Activated T-helper 1 cell treated with anti-CD3 and anti-CD28 coated beads, Interleukin-12 subunit alpha, Interleukin-12 subunit beta, Interleukin-2, Interleukin-4 antibody, amounts not matched to agents 30 ng/mL and 10 ng/mL and 1 ng/mL, durations not matched to agents 14 hours and 24 hours and 36 hours (primary cell): Measurements from ENCODE around the gene VPS29. TPM values are rescaled to one million over a fixed set of nuclear protein-coding genes. Genes with fewer than 3 reads are reported as not detected.
"Not testable (repeated sequence)": the region's sequence is repeated elsewhere in the genome, so short reads cannot be mapped to it uniquely, and the experiment has no call there.

Source experiments
- DNase-seq: peaks from one replicate; pipeline ENCODE4 v3.0.0; 2021; ENCODE audit warnings: low spot score
- H3K27ac Mint-ChIP-seq: one replicate; pipeline ENCODE4 v1.8.0; 2021; ENCODE audit warnings: mild to moderate bottlenecking, mixed read lengths
- H3K27me3 Mint-ChIP-seq: one replicate; pipeline ENCODE4 v1.8.0; 2022; ENCODE audit warnings: mild to moderate bottlenecking, moderate library complexity, mixed read lengths; ENCODE audit not compliant: insufficient read depth
- H3K36me3 Mint-ChIP-seq: one replicate; pipeline ENCODE4 v1.8.0; 2021; ENCODE audit warnings: low read depth, mixed read lengths
- H3K4me1 Mint-ChIP-seq: one replicate; pipeline ENCODE4 v1.8.0; 2021; ENCODE audit warnings: low read depth, mixed read lengths
- H3K4me3 Mint-ChIP-seq: one replicate; pipeline ENCODE4 v1.8.0; 2021; ENCODE audit warnings: mild to moderate bottlenecking, moderate library complexity, mixed read lengths
- H3K9me3 Mint-ChIP-seq: one replicate; pipeline ENCODE4 v1.8.0; 2021; ENCODE audit warnings: mixed read lengths
- intact Hi-C: fragments of 100-400 bp; cut with micrococcal nuclease; formaldehyde crosslinking; loops from one replicate; pipeline ENCODE4 v1.15.1; 2024
- total RNA-seq: library from RNA; stranded (reverse); gene quantifications from 2 replicates; pipeline ENCODE4 v1.2.3, GENCODE V29; 2022

Gene VPS29
- total RNA-seq, 1 donor from 2014 or later: 109 TPM

DNA sequence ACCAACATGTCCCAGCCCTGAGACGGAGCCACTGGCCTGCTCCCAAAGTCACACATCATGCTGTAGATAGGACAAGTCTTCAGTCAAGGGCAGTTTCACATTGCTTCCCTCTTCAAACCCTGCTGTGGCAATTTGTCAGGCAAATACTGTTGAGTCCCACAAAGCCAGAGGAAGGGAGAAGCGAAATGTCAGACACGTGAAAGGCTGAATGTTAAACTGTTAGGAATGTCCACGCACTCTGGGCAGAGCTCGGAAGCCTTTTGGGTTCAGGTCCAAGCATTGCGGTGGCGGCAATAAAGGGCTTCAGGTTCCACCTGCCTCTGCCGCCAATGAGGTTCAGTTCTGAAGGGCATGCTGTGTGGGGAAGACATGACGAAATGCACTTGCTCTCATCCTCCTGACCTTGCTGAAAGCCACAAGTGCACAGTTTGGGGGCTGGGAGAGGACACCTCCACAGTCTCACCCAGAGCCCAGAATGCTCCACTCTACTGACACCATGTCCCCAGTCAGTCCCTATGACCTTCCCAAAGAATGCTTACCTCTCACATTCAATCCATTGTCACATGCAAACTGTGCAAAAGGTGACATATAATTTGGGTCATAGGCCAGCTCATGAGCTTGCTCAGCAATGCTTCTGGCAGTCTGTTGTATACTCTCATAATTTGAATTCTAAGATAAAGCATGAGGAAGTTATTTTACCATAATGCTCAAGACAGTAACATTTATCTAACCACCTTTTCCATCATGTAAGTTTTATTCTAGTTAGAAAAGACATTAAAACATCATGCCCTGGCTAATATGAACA lies 35.9 kb upstream of the VPS29 start:
- H3K4me3 Mint-ChIP-seq: no peak overlapping the region
- H3K4me1 Mint-ChIP-seq: peaks cover 36% of the 10 kb centered on the region
- no peak for DNase-seq
- H3K27me3 Mint-ChIP-seq: no peaks in the 10 kb centered on the region
- intact Hi-C loops: no loop called here
- H3K36me3 Mint-ChIP-seq: peaks cover 48% of the 10 kb centered on the region
- no peaks in the 10 kb centered on the region for H3K9me3 Mint-ChIP-seq
- peak overlapping the region; percentile 29 for H3K27ac Mint-ChIP-seq

DNA sequence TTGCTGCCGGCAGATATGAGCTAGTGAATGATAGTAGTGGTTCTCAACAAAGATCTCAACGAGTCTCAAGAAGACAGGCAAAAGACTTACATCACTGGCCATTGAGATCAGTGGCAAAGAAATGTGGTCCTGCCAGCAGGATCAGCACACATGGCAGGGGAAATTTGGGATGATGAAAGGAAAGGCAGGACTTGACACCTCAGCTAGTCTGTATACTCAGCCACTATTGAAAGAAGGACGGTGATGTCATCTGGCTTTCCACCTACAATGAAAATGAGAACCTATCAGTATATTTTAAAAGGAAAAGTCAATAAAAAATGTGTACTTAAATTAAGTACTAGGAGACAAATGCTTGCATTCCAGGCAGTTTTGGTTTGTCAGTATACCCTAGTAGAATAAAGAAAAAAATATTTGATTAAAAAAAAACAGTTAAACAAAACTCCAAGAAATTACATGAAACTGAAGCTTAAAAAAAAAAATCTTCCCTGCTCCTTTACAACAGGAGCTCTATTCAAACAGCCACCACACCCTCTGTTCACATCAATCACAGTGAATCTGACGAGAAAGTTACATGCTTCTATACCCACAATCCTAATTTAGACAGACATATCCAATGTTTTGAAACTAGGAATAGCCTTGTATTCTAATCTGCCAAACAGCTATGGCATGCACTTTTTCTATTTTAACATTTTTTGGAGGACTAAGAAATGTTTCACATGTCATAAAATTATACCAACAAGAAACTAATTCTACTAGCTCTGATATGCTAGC lies 35.1 kb upstream of the VPS29 start:
- no peak for DNase-seq
- intact Hi-C loops: no loop called here
- Mint-ChIP-seq H3K27me3 (no peaks in the 10 kb centered on the region), H3K27ac (no peak overlapping the region), H3K9me3 (no peaks in the 10 kb centered on the region), H3K36me3 (peaks cover 44% of the 10 kb centered on the region), H3K4me3 (no peak overlapping the region), H3K4me1 (peaks cover 37% of the 10 kb centered on the region)

DNA sequence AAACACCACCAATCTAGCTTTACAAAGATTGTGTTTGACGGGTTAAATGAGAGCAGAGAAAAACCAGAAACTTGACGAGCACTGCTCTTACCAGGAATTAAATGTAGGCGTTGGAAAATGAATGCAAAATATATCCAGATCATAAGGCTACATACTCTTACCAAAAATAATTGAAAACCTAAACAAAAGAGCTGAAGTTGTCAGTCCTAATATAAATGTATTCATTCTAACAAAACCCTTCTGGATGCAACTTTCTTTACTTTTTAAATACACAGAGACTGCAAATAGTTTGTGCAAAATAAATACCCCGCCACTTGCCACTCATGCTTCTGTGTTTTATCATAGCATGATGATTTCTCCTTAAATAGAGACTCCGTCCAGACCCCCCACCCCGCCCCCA lies 32.9 kb upstream of the VPS29 start:
- no peaks in the 10 kb centered on the region for H3K9me3 Mint-ChIP-seq
- intact Hi-C loops: no loop called here
- H3K27ac Mint-ChIP-seq: no peak overlapping the region
- H3K4me3 Mint-ChIP-seq: no peak overlapping the region
- H3K27me3 Mint-ChIP-seq: no peaks in the 10 kb centered on the region
- H3K4me1 Mint-ChIP-seq: peaks cover 44% of the 10 kb centered on the region
- peaks cover 56% of the 10 kb centered on the region for H3K36me3 Mint-ChIP-seq
- no peak for DNase-seq

GRCh38 chr12:110533607-110534006 lies 31.7 kb upstream of the VPS29 start:
- intact Hi-C loops: no loop called here
- H3K4me3 Mint-ChIP-seq: no peak overlapping the region
- no peak for DNase-seq
- peaks cover 51% of the 10 kb centered on the region for H3K36me3 Mint-ChIP-seq
- H3K27ac Mint-ChIP-seq: no peak overlapping the region
- no peaks in the 10 kb centered on the region for H3K27me3 Mint-ChIP-seq
- H3K4me1 Mint-ChIP-seq: peaks cover 33% of the 10 kb centered on the region
- no peaks in the 10 kb centered on the region for H3K9me3 Mint-ChIP-seq

DNA sequence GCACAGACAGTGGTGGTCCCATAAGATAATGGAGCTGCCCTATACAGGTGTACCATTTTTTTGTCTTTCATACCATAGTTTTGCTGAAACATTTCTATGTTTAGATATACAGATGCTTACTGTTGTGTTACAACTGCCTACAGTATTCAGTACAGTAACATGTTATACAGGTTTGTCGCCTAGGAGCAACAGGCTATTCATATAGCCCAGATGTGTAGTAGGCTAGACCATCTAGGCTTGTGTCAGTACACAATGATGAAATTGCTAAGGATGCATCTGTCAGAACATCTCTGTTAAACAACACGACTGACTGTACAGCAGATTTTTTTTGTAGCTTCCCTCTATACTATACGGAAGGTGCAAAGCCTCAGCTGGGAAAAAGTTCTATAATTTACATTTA lies 30.7 kb upstream of the VPS29 start:
- DNase-seq: no peak
- peaks cover 31% of the 10 kb centered on the region for H3K4me1 Mint-ChIP-seq
- H3K9me3 Mint-ChIP-seq: no peaks in the 10 kb centered on the region
- H3K27ac Mint-ChIP-seq: no peak overlapping the region
- H3K36me3 Mint-ChIP-seq: peaks cover 52% of the 10 kb centered on the region
- no peak overlapping the region for H3K4me3 Mint-ChIP-seq
- intact Hi-C loops: loop anchor here (1.0 kb wide), 1 partner anchor 46 kb away; no protein-coding TSS in a partner anchor
- H3K27me3 Mint-ChIP-seq: no peaks in the 10 kb centered on the region

DNA sequence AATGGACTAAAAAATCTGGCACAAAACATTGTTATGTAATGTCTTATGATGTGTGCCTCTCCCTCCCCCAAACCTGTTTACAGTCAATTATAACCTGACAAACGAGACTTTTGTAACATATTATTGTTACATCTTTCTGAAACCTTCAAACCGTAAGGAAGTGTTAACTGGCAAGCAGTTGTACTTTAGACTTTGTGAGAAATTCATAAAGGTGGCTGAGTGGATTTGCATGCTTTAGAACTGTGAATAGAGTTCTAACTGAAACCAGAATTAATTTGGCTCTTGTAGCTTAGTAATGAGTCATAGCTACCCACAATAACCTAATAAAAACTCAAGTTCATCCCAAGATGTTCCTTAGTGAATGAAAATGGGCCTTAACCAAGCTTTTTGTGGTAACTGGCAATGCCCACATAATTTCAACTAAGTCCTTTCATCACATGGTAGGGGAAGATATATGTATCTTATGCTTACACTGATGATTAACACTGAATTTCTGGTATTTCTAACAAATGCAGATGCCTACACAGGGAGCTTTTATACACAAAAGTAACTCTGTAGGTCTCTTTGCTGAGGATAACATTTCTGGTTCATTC lies 29.9 kb upstream of the VPS29 start:
- Mint-ChIP-seq H3K36me3 (peaks cover 51% of the 10 kb centered on the region), H3K4me1 (peaks cover 30% of the 10 kb centered on the region), H3K27me3 (no peaks in the 10 kb centered on the region), H3K4me3 (no peak overlapping the region), H3K27ac (peak overlapping the region; percentile 51), H3K9me3 (no peaks in the 10 kb centered on the region)
- intact Hi-C loops: loop anchor here (1.0 kb wide), 1 partner anchor 46 kb away; no protein-coding TSS in a partner anchor
- no peak for DNase-seq

DNA sequence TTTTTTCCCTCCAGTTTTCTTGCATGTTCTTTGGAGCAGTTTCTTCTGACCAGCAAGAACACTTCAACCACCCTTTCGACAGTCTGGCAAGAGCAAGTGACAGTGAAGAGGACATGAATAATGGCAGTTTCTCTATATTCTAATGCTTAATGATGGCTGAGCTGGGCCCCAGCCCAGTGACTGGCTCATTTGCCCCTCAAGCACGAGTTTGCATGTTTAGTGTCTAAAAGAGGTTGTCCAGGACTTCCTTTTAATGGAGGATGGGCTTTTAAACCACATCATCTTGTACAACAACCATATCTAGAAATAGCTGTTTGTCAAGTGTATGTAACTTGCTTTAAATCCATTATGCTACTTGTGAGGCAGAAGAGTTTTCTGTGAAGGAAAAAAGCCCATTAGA lies 28.6 kb upstream of the VPS29 start:
- no peak for DNase-seq
- H3K36me3 Mint-ChIP-seq: peaks cover 44% of the 10 kb centered on the region
- H3K4me3 Mint-ChIP-seq: no peak overlapping the region
- H3K27ac Mint-ChIP-seq: no peak overlapping the region
- no peaks in the 10 kb centered on the region for H3K9me3 Mint-ChIP-seq
- H3K27me3 Mint-ChIP-seq: no peaks in the 10 kb centered on the region
- H3K4me1 Mint-ChIP-seq: peaks cover 24% of the 10 kb centered on the region
- intact Hi-C loops: no loop called here

DNA sequence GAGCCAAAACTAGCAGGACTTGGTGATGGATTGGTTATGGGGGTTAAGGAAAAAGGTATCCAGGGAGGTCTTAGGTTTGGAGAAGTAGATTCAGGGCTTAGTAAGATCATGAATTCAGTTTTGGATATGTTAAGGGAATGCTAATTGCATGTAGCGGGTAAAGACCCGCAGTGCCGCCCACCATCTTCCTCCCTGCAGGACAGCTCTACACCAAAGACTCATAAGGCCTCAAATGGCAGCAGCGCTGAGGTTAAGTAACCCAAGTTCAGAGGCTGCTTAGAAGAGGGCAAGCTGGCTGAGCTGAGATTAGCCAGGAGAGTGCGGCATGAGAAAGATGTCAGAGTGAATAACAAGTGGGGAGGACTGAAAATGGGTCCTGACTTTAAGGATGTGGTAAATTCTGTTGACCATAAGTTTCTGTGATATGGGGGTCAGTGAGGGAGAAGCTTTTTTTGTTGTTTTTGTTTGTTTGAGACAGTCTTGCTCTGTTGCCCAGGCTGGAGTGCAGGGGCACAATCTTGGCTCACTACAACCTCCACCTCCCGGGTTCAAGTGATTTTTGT lies 26.4 kb upstream of the VPS29 start:
- Mint-ChIP-seq H3K4me1 (peaks cover 17% of the 10 kb centered on the region), H3K27me3 (no peaks in the 10 kb centered on the region), H3K9me3 (no peaks in the 10 kb centered on the region), H3K36me3 (peaks cover 31% of the 10 kb centered on the region), H3K27ac (no peak overlapping the region), H3K4me3 (no peak overlapping the region)
- DNase-seq: no peak
- intact Hi-C loops: no loop called here

GRCh38 chr12:110520876-110521712 lies 19.2 kb upstream of the VPS29 start:
- intact Hi-C loops, H3K4me1 Mint-ChIP-seq, H3K36me3 Mint-ChIP-seq, DNase-seq, H3K27ac Mint-ChIP-seq, H3K9me3 Mint-ChIP-seq, H3K27me3 Mint-ChIP-seq, H3K4me3 Mint-ChIP-seq: not testable (repeated sequence)

DNA sequence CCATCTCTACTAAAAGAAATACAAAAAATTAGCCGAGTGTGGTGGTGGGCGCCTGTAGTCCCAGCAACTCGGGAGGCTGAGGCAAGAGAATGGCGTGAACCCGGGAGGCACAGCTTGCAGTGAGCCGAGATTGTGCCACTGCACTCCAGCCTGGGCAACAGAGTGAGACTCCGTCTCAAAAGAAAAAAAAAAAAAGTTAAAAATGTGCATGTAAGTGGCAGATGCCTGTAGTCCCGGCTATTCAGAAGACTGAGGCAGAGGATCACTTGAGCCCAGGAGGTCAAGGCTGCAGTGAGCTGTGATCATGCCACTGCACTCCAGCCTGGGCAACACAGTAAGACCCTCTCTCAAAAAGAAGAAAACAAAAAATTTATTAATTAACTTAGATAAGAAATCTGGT lies 16.1 kb upstream of the VPS29 start:
- H3K27ac Mint-ChIP-seq, H3K36me3 Mint-ChIP-seq, H3K4me1 Mint-ChIP-seq, H3K27me3 Mint-ChIP-seq, DNase-seq, H3K9me3 Mint-ChIP-seq, intact Hi-C loops, H3K4me3 Mint-ChIP-seq: not testable (repeated sequence)

DNA sequence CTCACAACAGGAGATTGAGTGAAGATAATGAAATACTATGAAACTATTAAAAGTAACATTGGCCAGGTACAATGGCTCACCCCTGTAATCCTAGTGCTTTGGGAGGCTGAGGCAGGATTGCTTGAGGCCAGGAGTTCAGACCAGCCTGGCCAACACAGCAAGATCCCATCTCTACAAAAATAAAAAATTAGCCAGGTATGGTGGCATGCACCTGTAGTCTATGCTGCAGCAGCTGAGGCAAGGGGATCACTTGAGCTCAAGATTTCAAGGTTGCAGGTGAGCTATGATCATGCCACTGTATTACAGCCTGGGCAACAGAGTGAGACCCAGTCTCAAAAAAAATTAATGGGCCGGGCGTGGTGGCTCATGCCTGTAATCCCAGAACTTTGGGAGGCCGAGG lies 15.1 kb upstream of the VPS29 start:
- no peak for DNase-seq
- no peak overlapping the region for H3K4me3 Mint-ChIP-seq
- H3K9me3 Mint-ChIP-seq: no peaks in the 10 kb centered on the region
- intact Hi-C loops: no loop called here
- H3K4me1 Mint-ChIP-seq: no peaks in the 10 kb centered on the region
- H3K36me3 Mint-ChIP-seq: no peaks in the 10 kb centered on the region
- peaks cover 6% of the 10 kb centered on the region for H3K27me3 Mint-ChIP-seq
- H3K27ac Mint-ChIP-seq: no peak overlapping the region

GRCh38 chr12:110514363-110514762 lies 12.5 kb upstream of the VPS29 start:
- intact Hi-C loops: loop anchor here (5.0 kb wide), 1 partner anchor 373 kb away; no protein-coding TSS in a partner anchor
- Mint-ChIP-seq H3K36me3 (no peaks in the 10 kb centered on the region), H3K27ac (no peak overlapping the region), H3K4me3 (no peak overlapping the region), H3K27me3 (peaks cover 18% of the 10 kb centered on the region), H3K9me3 (no peaks in the 10 kb centered on the region), H3K4me1 (no peaks in the 10 kb centered on the region)
- DNase-seq: no peak
